GM19328 (cell line): ENCODE results near the gene TULP3.
A peak's percentile ranks its signal among the peaks of the same experiment; 100 is the strongest.

ENCODE experiments used
- ATAC-seq: cut with Tn5 transposase; IDR thresholded peaks from one replicate; pipeline ENCODE4 v1.9.1; 2021; ENCODE audit warnings: mild to moderate bottlenecking, moderate library complexity; ENCODE audit not compliant: unreplicated experiment

The TULP3 gene

DNA sequence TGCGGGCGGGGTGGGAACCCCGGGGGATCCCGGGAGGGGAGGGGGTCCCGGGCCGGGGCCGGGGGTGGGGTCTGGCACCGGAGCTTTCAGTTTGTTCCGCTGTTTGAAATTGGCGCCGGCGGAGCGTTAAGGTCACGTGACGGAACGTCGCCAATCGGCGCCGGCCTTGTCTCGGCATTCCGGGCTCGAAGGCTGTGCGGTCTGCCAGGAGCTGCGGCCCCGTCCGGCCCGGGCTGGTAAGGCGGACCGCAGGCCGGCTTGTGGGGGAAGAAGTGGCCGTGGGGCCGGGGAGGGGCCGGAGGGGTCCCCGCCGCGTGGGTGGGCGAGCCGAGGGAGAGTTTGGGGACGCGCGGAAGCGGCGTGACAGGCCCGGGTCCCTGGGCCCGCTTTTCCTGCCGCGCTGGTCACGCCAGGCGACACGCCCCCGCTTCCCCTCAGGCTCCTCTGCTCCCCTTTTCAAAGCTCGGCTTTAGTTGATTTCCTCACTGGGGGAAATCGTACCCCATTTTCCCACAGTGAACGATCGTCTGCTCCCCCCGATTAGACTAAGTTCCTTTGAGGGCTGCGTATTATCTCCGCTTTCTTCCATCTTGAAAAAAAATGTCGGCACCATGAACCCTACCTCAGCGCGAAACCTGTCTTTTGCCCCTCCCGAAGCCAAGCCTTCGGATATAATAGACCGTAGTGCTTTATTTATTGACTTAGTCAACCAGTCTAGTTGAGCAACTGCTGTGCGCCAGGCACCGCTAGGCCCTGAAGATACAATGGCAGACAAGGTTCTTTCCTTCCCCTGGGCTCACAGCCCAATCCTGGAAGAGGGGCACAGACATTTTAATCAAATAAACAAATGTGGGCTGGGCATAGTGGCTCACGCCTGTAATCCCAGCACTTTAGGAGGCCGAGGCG, 13.4 kb upstream of the TULP3 start, which contains the start of the genes FOXM1 and RHNO1:
TSS of gene FOXM1 (minus strand) at position 128 of the 906 bp plus-strand sequence. CDS start 2,696 bp downstream, outside the sequence.
TSS of gene RHNO1 (plus strand) at position 177 of the 906 bp plus-strand sequence. CDS start 8,144 bp downstream, outside the sequence.
- peak; percentile 76 for ATAC-seq

DNA sequence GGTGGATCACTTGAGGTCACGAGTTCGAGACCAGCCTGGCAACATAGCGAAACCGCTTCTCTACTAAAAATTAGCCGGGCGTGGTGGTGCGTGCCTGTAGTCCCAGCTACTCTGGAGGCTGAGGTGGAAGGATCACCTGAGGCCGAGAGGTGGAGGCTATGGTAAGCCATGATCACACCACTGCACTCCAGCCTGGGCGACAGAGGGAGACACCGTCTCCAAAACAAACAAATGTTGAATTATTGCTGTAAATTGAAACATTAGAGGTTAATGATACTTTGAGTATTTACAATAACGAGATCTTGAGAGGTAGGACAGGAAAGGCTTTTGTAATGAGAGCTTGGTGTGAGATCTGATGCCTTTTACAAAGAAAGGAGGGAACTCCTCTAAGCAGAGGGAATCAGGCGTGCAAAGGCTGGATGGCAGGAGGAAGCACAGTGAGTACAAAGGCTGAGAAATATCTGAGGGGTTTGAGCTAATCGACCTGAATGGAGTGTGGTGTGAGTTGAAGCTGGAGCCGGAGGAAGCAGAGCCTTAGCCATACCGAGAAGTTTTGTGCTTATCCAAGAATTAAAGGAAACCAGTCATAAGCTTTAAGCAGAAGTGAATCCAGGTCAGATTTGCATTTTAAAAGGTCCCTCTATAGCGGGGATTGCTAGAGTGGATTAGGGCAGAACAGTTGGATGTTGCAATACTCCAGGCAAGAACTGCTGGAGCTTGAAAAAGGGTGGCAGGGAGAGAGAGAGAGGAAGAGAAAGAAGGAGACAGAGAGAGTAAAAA, 12.5 kb upstream of the TULP3 start:
- no peak for ATAC-seq

DNA sequence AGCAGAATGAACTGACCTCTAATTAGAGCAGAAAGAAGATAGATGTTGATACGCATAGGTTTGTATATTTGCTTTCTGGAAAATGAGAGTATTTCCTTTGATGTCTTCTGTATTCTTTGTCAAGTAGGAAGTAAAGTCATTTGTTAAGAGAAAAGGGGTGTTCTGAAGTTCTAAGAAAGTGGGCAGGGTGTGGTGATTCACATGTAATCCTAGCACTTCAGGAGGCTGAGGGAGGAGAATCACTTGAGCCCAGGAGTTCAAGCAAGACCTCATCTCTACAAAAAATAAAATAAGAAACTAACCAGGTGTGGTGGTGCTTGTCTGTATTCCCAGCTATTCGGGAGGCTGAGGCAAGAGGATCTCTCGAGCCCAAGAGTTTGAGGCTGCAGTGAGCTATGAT, 10.8 kb upstream of the TULP3 start:
- ATAC-seq = no peak

DNA sequence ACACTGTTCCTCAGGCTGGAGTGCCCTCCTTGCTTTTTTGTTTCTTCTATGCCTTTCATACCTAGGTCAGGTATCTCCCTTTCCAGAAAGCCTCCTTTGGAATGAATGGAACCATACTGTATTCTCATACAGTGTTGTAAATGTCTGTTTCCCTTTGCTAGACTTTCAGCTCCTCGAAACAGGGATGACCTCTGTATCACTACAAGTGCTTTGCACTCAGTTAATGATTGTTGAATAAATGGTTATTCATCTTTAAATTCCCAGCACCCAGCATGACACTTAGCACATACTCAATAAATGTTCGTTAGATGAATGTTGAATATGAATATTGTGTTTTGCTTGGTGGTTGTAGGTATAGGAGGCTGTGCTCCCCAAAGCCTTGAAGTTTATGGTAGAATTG, 5.9 kb upstream of the TULP3 start:
- ATAC-seq = no peak

DNA sequence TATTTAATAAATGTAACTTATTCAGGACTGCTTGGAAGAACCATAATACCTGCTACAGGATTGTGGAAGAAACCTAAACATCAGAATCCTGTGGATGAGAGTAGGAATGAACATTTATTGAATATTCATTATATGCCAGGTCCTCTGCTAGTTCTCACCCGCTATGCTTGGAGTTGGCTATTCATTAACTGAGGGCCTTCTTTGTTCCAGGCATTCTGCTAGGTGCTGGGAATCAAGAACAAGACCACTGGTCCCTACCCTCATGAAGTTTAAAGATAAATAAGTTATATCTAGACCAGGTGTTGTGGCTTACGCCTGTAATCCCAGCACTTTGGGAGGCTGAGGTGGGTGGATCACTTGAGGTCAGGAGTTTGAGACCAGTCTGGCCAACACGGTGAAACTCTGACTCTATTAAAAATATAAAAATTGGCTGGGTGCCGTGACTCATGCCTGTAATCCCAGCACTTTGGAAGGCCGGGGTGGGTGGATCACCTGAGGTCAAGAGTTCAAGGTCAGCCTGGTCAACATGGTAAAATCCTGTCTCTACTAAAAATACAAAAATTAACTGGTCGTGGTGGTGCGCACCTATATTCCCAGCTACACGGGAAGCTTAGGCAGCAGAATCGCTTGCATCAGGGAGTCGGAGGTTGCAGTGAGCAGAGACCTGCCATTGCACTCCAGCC, 3.8 kb upstream of the TULP3 start:
- ATAC-seq = no peak

DNA sequence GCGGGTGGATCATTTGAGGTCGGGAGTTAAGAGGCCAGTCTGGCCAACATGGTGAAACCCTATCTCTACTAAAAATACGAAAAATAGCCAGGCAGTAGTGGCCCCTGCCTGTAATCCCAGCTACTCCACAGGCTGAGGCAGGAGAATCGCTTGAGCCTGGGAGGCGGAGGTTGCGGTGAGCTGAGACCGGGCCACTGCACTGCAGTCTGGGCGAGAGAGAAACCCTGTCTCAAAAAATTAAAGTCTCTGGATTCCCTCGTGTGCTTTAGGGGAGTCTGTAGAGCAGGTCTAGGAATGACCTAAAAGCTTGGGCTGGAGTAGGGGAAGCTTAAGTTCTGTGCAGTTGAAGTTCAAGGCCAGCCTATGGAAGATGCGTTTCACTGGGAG, 697 bp upstream of the TULP3 start:
- no peak for ATAC-seq

DNA sequence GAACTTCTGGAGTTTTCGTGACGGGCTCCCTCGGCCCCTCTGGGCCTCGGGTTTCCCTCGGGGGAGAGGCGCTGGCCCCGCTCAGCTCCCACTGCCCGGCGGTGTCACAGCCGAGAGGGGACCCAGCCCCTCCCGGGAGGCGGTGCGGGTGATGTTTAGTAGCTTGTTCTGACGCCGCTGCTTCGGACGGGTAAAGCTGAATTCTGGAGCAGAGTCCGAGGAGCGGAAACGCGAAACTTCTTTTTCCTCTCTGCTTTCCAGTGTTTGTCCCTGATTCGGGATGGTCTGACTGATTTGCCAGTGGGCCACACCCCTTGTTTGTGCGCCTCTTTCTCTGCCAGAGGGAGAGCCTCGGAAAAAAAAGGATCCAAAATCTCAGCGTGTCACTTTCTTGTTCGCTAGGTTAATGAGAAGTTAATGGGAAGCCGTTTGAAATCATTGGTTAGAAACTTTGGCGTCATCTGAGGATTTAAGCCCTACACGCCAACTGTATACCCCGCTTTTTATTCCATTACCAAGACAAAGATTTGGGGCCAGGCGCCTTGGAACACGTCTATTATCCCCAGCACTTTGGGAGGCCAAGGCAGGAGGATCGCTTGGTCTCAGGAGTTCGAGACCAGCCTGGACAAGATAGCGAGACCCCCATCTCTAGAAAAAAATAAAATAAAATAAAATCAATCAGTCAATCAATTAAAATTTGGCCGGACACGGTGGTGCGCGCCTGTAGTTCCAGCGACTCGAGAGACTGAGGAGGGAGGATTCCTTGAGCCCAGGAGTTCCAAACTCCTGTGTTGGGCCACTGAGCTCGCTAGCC, 756 bp downstream of the TULP3 start:
- ATAC-seq = peak; percentile 5

DNA sequence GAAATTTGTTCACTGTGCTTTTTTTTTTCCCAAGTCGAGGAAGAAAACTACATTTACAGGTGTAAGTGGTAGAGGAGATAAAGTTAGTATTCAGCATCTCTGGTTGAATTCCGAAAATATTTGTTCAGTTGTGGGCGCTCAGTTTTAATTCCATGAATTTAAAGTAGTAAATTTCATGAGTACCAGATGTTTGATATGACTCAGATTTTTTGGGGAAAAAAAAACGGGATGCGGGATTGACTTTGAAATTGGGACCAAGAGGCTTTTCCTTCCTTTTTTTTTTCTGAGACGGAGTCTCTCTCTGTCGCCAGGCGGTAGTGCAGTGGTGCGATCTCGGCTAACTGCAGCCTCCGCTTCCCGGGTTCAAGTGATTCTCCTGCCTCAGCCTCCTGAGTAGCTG, 1.6 kb downstream of the TULP3 start:
- ATAC-seq = no peak

DNA sequence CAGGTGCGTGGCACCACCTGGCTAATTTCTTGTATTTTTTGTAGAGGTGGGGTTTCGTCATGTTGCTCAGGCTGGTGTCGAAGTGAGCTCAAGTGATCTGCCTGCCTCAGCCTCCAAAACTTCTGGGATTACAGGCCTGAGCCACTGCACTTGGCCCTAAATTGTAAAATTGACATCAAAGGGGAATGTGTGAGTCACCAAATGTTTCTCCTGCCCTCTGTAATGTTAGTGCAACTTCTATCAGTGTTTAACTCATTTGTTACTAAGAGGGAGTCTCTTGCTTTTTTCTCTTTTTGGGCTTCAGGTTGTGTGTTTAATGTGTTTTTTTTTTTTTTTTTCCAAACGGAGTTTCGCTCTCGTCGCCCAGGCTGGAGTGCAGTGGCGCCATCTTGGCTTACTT, 2.3 kb downstream of the TULP3 start:
- ATAC-seq = no peak

DNA sequence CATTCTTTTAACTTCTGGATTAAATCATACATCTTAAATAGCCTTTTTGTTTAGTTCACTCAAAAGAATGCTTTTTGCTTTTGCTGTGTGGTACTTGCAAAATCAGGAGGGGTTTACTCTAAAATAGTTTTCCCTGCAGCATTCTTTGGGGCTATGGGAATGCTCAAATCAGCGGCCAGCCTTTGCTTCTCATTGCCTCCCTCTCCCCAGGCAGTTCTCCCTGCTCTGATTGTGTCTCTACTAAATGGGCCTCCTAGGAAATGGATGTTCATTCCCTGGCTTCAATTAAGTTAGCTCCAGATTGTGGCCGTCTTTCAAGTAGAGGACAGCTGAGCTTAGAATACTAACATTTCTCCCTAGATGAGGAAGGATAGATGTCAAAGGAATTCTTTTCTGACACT, 4.4 kb downstream of the TULP3 start:
- no peak for ATAC-seq

DNA sequence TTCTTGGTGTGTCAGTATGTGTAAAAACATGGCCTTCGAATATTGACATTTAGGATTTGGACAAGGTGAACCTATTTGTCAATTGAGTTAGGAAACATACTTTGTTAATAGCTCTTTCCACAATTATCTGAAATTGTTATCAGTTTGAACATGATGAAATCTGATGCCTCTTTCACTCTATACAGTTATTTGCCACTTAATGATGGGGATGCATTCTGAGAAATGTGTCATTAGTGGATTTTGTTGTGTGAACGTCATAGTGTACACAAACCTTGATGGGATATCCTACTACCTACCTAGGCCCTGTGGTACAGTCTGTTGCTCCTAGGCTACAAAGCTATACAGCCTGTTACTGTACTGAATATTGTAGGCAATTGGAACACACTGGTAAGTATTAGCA, 4.8 kb downstream of the TULP3 start:
- no peak for ATAC-seq

DNA sequence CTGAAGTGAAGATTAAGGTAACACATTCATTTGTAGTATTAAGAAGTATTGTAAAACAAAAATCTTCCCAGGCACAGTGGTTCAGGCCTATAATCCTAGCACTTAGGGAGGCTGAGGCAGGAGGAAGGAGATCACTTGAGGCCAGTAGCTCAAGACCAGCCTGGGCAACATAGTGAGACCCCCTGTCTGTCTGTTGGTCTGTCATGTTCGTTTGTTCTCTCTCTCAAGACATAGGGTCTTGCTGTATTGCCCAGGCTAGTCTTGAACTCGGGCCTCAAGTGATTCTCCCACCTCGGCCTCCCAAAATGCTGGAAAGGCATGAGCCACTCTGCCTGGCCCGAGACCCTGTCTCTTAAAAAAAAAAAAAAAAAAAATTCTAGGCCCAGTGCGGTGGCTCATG, 6.7 kb downstream of the TULP3 start:
- no peak for ATAC-seq

DNA sequence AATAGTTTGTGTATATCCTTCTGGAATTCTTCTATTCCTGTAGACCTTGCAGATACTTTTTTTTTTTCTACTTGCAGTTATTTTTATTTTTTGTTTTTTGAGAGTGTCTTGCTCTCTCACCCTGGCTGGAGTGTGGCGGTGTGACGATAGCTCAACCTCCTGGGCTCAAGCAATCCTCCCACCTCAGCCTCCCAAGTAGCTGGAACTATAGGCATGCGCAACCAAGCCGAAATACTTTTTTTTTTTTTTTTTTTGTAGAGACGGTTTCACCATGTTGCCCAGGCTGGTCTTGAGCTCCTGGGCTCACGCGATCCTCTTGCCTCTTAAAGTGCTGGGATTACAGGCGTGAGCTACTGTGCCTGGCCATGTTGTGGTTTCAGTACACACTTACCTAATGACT, 10.0 kb downstream of the TULP3 start:
- no peak for ATAC-seq

DNA sequence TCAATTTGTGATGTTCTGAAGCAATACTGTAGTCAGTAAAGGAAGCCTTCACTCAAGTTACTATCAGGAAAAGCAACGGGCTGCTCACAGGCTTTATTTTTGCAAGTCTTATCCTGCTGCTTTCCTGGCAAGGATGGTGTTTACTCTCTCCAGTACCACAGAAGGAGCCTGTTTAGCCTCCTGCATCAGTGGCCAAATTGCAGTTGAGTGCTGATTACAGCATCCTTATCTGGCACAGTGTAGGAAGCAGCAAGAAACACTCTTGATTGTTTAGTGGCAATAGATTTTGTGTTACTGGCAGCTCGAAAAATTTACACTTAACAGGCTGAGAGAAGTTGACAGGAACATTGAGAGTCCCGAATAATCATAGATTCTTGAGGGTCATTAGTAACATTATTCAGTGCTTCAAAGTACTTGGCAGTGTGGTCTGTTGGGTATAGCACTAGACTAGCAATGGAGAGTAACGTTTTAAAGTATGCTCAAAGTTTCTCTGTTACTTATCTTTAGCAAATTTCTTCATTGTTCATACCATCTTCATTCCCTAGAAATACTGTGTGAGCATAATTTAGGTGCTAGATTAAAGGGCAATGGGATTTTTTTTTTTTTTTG, 11.7 kb downstream of the TULP3 start:
- ATAC-seq = no peak

DNA sequence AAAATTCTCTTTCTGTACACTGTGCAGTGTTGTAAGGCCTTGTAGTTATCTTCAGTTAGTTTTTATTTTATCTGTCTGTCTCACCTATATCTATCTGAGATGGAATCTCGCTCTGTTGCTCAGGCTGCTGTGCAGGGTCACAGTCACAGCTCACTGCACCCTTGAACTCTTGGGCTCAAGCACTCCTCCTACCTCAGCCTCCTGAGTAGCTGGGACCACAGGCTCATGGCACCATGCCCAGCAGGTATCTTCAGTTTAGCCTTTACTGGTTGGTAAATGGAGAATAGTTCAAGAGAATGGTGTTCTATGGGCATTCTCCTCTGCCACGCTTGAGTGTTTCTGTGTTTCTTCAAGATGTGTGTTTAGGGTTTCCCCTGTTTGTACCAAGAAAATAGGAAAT, 13.6 kb downstream of the TULP3 start:
- no peak for ATAC-seq

DNA sequence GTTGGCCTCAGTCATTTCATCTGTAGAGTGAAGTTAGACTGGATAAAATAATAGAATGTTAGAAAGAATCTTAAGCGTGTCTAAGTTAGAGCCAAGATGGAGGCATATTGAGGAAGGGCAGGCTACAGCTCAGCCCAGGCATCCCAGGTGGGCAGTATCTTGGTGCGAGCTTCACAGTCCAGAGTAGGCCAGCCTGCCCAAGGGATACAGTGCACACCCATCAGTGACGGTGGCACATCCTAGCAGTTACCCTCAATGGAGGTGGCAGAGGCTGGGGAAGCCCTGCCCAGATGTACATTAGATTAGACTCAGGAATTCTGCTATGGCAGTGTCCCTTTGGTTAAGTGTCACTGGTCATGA, 21.5 kb downstream of the TULP3 start:
- no peak for ATAC-seq

DNA sequence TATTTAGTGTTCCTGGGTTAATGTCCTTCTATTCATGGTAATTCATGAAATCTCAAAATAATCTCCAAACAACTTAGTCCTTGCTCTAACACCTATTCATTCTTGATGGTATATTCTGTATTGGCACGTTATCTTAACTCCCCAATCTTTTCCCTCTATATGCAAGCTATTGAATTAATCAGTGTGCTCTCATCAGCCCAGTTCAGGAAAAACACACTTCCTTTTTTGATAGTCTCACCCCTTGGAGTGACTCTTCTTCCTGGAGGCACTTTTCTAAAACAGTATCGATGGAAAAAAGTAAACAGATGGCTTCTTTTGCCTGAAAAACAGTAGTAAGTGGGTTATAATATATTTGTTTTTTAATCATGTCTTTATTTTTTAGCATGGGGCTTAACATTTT, 28.6 kb downstream of the TULP3 start:
- ATAC-seq = no peak

DNA sequence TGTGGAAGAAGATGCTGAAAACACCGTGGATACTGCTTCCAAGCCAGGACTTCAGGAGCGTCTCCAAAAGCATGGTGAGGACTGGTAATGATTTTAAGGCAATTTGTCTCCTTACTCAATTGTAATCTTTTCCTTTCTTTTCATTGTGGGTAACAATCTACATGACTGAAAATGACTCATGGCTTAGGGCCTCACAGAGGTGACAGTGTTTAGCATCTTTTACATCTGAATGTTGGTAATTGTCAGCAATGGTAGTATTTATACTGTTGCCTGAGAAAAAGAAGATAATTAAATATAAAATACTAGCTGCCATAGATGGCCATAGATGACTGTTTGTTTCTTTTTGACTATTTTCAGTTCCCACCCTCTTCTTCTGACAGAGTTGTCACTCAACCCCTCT, 31.6 kb downstream of the TULP3 start:
- no peak for ATAC-seq

DNA sequence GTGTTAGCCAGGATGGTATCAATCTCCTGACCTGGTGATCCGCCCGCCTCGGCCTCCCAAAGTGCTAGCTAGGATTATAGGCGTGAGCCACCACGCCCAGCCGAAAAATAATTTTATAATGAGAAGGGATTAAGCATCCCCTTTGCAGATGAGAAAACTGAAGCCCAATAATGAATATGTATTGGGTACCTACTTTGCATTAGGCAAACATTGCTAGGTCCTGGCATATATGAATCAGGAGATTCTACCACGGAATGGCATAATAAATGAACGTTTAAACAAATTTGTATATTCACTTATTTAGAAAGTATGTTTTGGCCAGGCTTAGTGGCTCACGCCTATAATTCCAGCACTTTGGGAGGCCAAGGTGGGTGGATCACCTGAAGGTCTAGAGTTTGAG, 32.4 kb downstream of the TULP3 start:
- ATAC-seq = no peak

DNA sequence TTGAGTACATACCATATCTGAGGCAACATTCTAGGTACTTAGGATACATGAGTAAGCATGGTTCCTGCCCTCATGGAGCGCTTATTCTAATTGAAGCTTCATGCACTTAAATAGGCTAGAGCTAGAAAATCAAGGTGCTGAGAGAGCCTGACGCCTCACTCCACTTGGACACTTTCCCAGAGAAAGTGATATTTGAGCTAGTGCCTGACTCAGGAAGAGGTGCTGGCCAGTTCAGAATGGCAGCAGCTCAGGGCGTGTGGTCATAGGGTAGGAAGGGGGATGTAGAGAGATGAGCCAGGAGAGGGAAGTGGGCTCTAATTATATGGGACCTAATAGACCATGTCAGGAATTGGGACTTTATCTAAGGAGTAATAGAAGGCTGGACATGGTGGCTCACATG, 33.3 kb downstream of the TULP3 start:
- ATAC-seq = no peak
